Psoas muscle (tissue), 8 donors: Measurements from ENCODE around the gene SLC41A3. TPM values are rescaled to one million over a fixed set of nuclear protein-coding genes. Genes with fewer than 3 reads are reported as not detected.

Experiments used
- ATAC-seq, 4 donors: fragments of 200-7000 bp; cut with Tn5 transposase; one replicate each; pipeline ENCODE4 v1.9.1; 2020; ENCODE audit warnings: moderate library complexity in 3 of 4, mild to moderate bottlenecking in 2 of 4
- DNase-seq, 2 donors: peaks; one replicate each; pipeline ENCODE4 v3.0.0-alpha.2; 2020
- H3K27ac ChIP-seq: fragments of 200-600 bp; one replicate; pipeline ENCODE4 v1.8.0; 2022
- H3K27me3 ChIP-seq, 3 donors: fragments of 200-600 bp in 1 of 3; one replicate each; pipeline versions ENCODE4 v1.6.1 to v1.8.0; 2013 to 2022; ENCODE audit warnings: low read length in 2 of 3, mild to moderate bottlenecking in 2 of 3, moderate library complexity in 1 of 3; ENCODE audit not compliant: insufficient read depth in 3 of 3
- H3K36me3 ChIP-seq, 2 donors: fragments of 200-600 bp in 1 of 2; one replicate each; pipeline versions ENCODE4 v1.6.1 to v1.8.0; 2013 to 2022; ENCODE audit warnings: low read depth in 1 of 2, mild to moderate bottlenecking in 1 of 2, moderate library complexity in 1 of 2; ENCODE audit not compliant: insufficient read depth in 1 of 2
- H3K4me1 ChIP-seq: fragments of 200-600 bp; one replicate; pipeline ENCODE4 v1.8.0; 2022
- H3K4me3 ChIP-seq: fragments of 200-600 bp; one replicate; pipeline ENCODE4 v1.8.0; 2022; ENCODE audit warnings: mild to moderate bottlenecking
- H3K9me3 ChIP-seq: fragments of 200-600 bp; one replicate; pipeline ENCODE4 v1.8.0; 2022
- CTCF ChIP-seq: fragments of 200-600 bp; IDR thresholded peaks from one replicate; pipeline ENCODE4 v1.8.0; 2022; ENCODE audit warnings: antibody characterized with exemption
- WGBS, 3 donors: extraction: QIAGEN DNeasy Blood & Tissue Kit; methylation state at CpG; one replicate each; pipeline versions ENCODE4 v1.1.6 to v1.1.7; 2013; 5-methylcytosine and 5-hydroxymethylcytosine counted together
- intact Hi-C, 2 donors: fragments of 100-400 bp; cut with DNase I; formaldehyde crosslinking; loops; one replicate each; pipeline versions ENCODE4 v1.11.0 to v1.14.2; 2022
- polyA plus RNA-seq, 3 donors: library from polyadenylated mRNA; stranded (reverse); fragments of 200-250 nt; gene quantifications; one replicate each; pipeline ENCODE4 v1.2.3, GENCODE V29; 2013
- total RNA-seq, 4 donors: library from RNA; stranded (reverse); fragmentation: NEBNext Ultra II Directional in 2 of 4; extraction: Animal tissue kit (Norgen Biotek cat#: 25700) in 2 of 4; gene quantifications; one replicate each; pipeline versions ENCODE4 v1.2.1 to v1.2.4, GENCODE V29; 2021 to 2023
- donor health status: healthy with polysubstance abuse.
- donor health status: DM: no; HTN: no; CAD: no; lungs with moderate emphysema.
- donor health status: Bipolar disorder and iron deficiency.
- donor health status: healthy.
- donor health status: DM: yes; HTN: yes; CAD: no.
- donor health status: DM: no; HTN: no; CAD: no.
- donor health status: DM: no; HTN: no; CAD: no.
- donor health status: DM: yes; HTN: yes; CAD: no.

Gene SLC41A3
- total and polyA plus RNA-seq, 7 donors: 28.7 to 58.9 (median 37.5) TPM

GRCh38 chr3:126111566-126112475, 27.9 kb upstream of the SLC41A3 start:
- 84 to 93% (median 88%) methylated on average over 17 to 18 of the region's 18 CpGs for WGBS, 3 donors
- TF ChIP-seq CTCF: no peak
- Histone ChIP-seq H3K4me1 (no peaks in the 10 kb centered on the region), H3K4me3 (no peak overlapping the region), H3K27me3 (no peaks in the 10 kb centered on the region), H3K27ac (no peak overlapping the region), H3K36me3 (peaks cover 0 to 50% of the 10 kb centered on the region in 2 donors), H3K9me3 (no peaks in the 10 kb centered on the region)
- intact Hi-C loops: no loop called here
- DNase-seq: no peak
- ATAC-seq: no peak

DNA sequence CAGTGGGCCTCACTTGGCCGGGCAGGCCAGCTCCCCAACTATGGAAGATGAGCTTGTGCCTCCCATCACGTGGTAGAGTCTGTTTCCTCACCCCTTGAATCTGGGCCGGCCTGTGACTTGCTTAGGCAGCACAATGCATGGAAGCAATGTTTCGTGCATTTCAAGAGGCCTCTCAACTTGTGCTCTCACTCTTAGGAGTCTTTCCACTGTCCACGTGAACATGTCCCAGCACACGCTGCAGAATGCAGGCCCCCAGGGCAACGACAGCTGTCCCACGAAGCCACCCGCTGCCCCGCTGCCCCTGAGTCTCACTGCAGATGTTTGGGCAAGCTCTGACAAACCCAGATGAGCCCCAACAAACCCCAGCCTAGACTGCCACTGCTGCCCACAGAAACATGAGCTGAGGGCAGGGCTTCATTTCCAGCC, 27.2 kb upstream of the SLC41A3 start:
- no peaks in the 10 kb centered on the region for H3K27me3 ChIP-seq
- peaks cover 0 to 51% of the 10 kb centered on the region in 2 donors for H3K36me3 ChIP-seq
- no peak for TF ChIP-seq CTCF
- ATAC-seq: peak in 2 of 4 donors; percentile 17 to 34
- no peak for DNase-seq
- WGBS, 3 donors: 65 to 86% (median 72%) methylated on average over 10 of the region's 10 CpGs
- intact Hi-C loops: no loop called here
- H3K4me1 ChIP-seq: no peaks in the 10 kb centered on the region
- H3K27ac ChIP-seq: no peak overlapping the region
- H3K4me3 ChIP-seq: no peak overlapping the region
- H3K9me3 ChIP-seq: no peaks in the 10 kb centered on the region

GRCh38 chr3:126110431-126111125, 26.7 kb upstream of the SLC41A3 start:
- Histone ChIP-seq H3K4me3 (no peak overlapping the region), H3K9me3 (no peaks in the 10 kb centered on the region), H3K4me1 (no peaks in the 10 kb centered on the region), H3K27me3 (no peaks in the 10 kb centered on the region), H3K27ac (no peak overlapping the region), H3K36me3 (peaks cover 0 to 54% of the 10 kb centered on the region in 2 donors)
- TF ChIP-seq CTCF: no peak
- WGBS, 3 donors: 78 to 90% (median 88%) methylated on average over 12 of the region's 12 CpGs
- intact Hi-C loops: no loop called here
- DNase-seq (no peak), ATAC-seq (no peak)

- ATAC-seq (no peak), DNase-seq (no peak)
- H3K4me3 ChIP-seq: no peak overlapping the region
- no peak for TF ChIP-seq CTCF
- no peaks in the 10 kb centered on the region for H3K27me3 ChIP-seq
- no peak overlapping the region for H3K27ac ChIP-seq
- WGBS, 3 donors: 95 to 98% (median 96%) methylated on average over 10 of the region's 10 CpGs
- H3K9me3 ChIP-seq: no peaks in the 10 kb centered on the region
- intact Hi-C loops: no loop called here
- peaks cover 0 to 52% of the 10 kb centered on the region in 2 donors for H3K36me3 ChIP-seq
- H3K4me1 ChIP-seq: no peaks in the 10 kb centered on the region
Observed at GRCh38 chr3:126109880-126110235, 25.9 kb upstream of the SLC41A3 start.
